Activated naive CD8-positive, alpha-beta T cell treated with anti-CD3 and anti-CD28 coated beads, Interleukin-2, amount 10 ng/mL, durations not matched to agents 7 days and 5 days (primary cell): ENCODE data around the gene ZFP3. TPM values are rescaled to one million over a fixed set of nuclear protein-coding genes. Genes with fewer than 3 reads are reported as not detected.
"Not testable (repeated sequence)": the region's sequence is repeated elsewhere in the genome, so short reads cannot be mapped to it uniquely, and the experiment has no call there.

Source experiments
- ATAC-seq: fragments of 150-1000 bp; cut with Tn5 transposase; one replicate; pipeline ENCODE4 v1.10.0; 2021; ENCODE audit warnings: low read depth, moderate library complexity
- POLR2A ChIA-PET: fragments of 350-600 bp; sonication (Branson Sonifier 250); formaldehyde crosslinking; loops from one replicate; lab custom pipeline; 2021; ENCODE audit warnings: antibody characterized with exemption; lab: Charles Lee
- DNase-seq: peaks from one replicate; pipeline ENCODE4 v3.0.0; 2021
- H3K27ac Mint-ChIP-seq: one replicate; pipeline ENCODE4 v1.8.0; 2022; ENCODE audit warnings: mild to moderate bottlenecking, mixed read lengths
- H3K27me3 Mint-ChIP-seq: one replicate; pipeline ENCODE4 v1.8.0; 2022; ENCODE audit warnings: mild to moderate bottlenecking, moderate library complexity, mixed read lengths
- H3K36me3 Mint-ChIP-seq: one replicate; pipeline ENCODE4 v1.8.0; 2021; ENCODE audit warnings: mild to moderate bottlenecking, mixed read lengths
- H3K4me1 Mint-ChIP-seq: one replicate; pipeline ENCODE4 v1.8.0; 2021; ENCODE audit warnings: mixed read lengths
- H3K4me3 Mint-ChIP-seq: one replicate; pipeline ENCODE4 v1.8.0; 2022; ENCODE audit warnings: mild to moderate bottlenecking, moderate library complexity, mixed read lengths
- H3K9me3 Mint-ChIP-seq: one replicate; pipeline ENCODE4 v1.8.0; 2021; ENCODE audit warnings: mixed read lengths
- total RNA-seq, 2 experiments: library from RNA; stranded (reverse); gene quantifications; one replicate each; pipeline ENCODE4 v1.2.3, GENCODE V29; 2021

Gene ZFP3
- total RNA-seq, 2 experiments from 2014 or later, result 7.3 to 8.3 TPM

GRCh38 chr17:5122586-5123342, 44.5 kb downstream of the ZFP3 start:
- H3K4me3 Mint-ChIP-seq, result no peak overlapping the region
- peaks cover 43% of the 10 kb centered on the region for H3K27me3 Mint-ChIP-seq
- H3K4me1 Mint-ChIP-seq, result no peaks in the 10 kb centered on the region
- peak; percentile 42 for ATAC-seq
- H3K9me3 Mint-ChIP-seq, result no peaks in the 10 kb centered on the region
- DNase-seq, result peak; percentile 37
- H3K27ac Mint-ChIP-seq, result no peak overlapping the region
- POLR2A ChIA-PET, result no interaction called here
- H3K36me3 Mint-ChIP-seq, result no peaks in the 10 kb centered on the region

GRCh38 chr17:5123343-5124124, 45.3 kb downstream of the ZFP3 start:
- no peaks in the 10 kb centered on the region for H3K9me3 Mint-ChIP-seq
- H3K27me3 Mint-ChIP-seq, result peaks cover 37% of the 10 kb centered on the region
- H3K4me3 Mint-ChIP-seq, result no peak overlapping the region
- ATAC-seq, result no peak
- no peaks in the 10 kb centered on the region for H3K36me3 Mint-ChIP-seq
- POLR2A ChIA-PET, result no interaction called here
- peak; percentile 25 for DNase-seq
- no peaks in the 10 kb centered on the region for H3K4me1 Mint-ChIP-seq
- H3K27ac Mint-ChIP-seq, result no peak overlapping the region

- peaks cover 31% of the 10 kb centered on the region for H3K27me3 Mint-ChIP-seq
- POLR2A ChIA-PET, H3K4me1 Mint-ChIP-seq, ATAC-seq, H3K36me3 Mint-ChIP-seq, H3K9me3 Mint-ChIP-seq, H3K27ac Mint-ChIP-seq, H3K4me3 Mint-ChIP-seq: not testable (repeated sequence)
- peak; percentile 21 for DNase-seq
These were observed 46.0 kb downstream of the ZFP3 start for GRCh38 chr17:5124125-5124760.

- H3K4me3 Mint-ChIP-seq, H3K27ac Mint-ChIP-seq, H3K9me3 Mint-ChIP-seq, POLR2A ChIA-PET, H3K4me1 Mint-ChIP-seq, ATAC-seq, H3K36me3 Mint-ChIP-seq, DNase-seq: not testable (repeated sequence)
- peaks cover 28% of the 10 kb centered on the region for H3K27me3 Mint-ChIP-seq
These were observed 46.6 kb downstream of the ZFP3 start for GRCh38 chr17:5124896-5125295.

- DNase-seq, result no peak
- POLR2A ChIA-PET, result no interaction called here
- Mint-ChIP-seq H3K36me3 (no peaks in the 10 kb centered on the region), H3K27ac (no peak overlapping the region), H3K4me3 (no peak overlapping the region), H3K4me1 (no peaks in the 10 kb centered on the region), H3K9me3 (no peaks in the 10 kb centered on the region), H3K27me3 (peaks cover 15% of the 10 kb centered on the region)
- no peak for ATAC-seq
These were observed 48.6 kb downstream of the ZFP3 start for GRCh38 chr17:5126719-5127488.

- ATAC-seq, result no peak
- H3K9me3 Mint-ChIP-seq, result no peaks in the 10 kb centered on the region
- no peak overlapping the region for H3K27ac Mint-ChIP-seq
- peaks cover 12% of the 10 kb centered on the region for H3K27me3 Mint-ChIP-seq
- no peak for DNase-seq
- POLR2A ChIA-PET, result no interaction called here
- H3K4me3 Mint-ChIP-seq, result no peak overlapping the region
- H3K36me3 Mint-ChIP-seq, result no peaks in the 10 kb centered on the region
- H3K4me1 Mint-ChIP-seq, result no peaks in the 10 kb centered on the region
These were observed 49.6 kb downstream of the ZFP3 start for GRCh38 chr17:5127910-5128309.

- DNase-seq, H3K27ac Mint-ChIP-seq, POLR2A ChIA-PET, ATAC-seq, H3K4me3 Mint-ChIP-seq, H3K4me1 Mint-ChIP-seq, H3K36me3 Mint-ChIP-seq, H3K9me3 Mint-ChIP-seq: not testable (repeated sequence)
- H3K27me3 Mint-ChIP-seq, result peaks cover 12% of the 10 kb centered on the region
These were observed 50.1 kb downstream of the ZFP3 start for GRCh38 chr17:5128387-5128786.

GRCh38 chr17:5128905-5129535, 50.8 kb downstream of the ZFP3 start:
- Mint-ChIP-seq H3K27me3 (peaks cover 6% of the 10 kb centered on the region), H3K9me3 (no peaks in the 10 kb centered on the region), H3K27ac (no peak overlapping the region), H3K4me3 (no peak overlapping the region), H3K36me3 (no peaks in the 10 kb centered on the region), H3K4me1 (no peaks in the 10 kb centered on the region)
- POLR2A ChIA-PET, result no interaction called here
- ATAC-seq, result no peak
- no peak for DNase-seq

GRCh38 chr17:5129770-5130169, 51.5 kb downstream of the ZFP3 start:
- H3K27ac Mint-ChIP-seq, H3K4me3 Mint-ChIP-seq, ATAC-seq, H3K4me1 Mint-ChIP-seq, DNase-seq, H3K9me3 Mint-ChIP-seq, POLR2A ChIA-PET, H3K36me3 Mint-ChIP-seq, H3K27me3 Mint-ChIP-seq: not testable (repeated sequence)

- H3K27me3 Mint-ChIP-seq, H3K36me3 Mint-ChIP-seq, H3K4me3 Mint-ChIP-seq, H3K4me1 Mint-ChIP-seq, ATAC-seq, DNase-seq, H3K9me3 Mint-ChIP-seq, POLR2A ChIA-PET, H3K27ac Mint-ChIP-seq: not testable (repeated sequence)
These were observed 52.0 kb downstream of the ZFP3 start for GRCh38 chr17:5130261-5130660.

- peak; percentile 13 for DNase-seq
- H3K27me3 Mint-ChIP-seq, H3K4me3 Mint-ChIP-seq, POLR2A ChIA-PET, H3K36me3 Mint-ChIP-seq, H3K4me1 Mint-ChIP-seq, H3K27ac Mint-ChIP-seq, ATAC-seq, H3K9me3 Mint-ChIP-seq: not testable (repeated sequence)
These were observed 52.4 kb downstream of the ZFP3 start for GRCh38 chr17:5130687-5131086.

- Mint-ChIP-seq H3K4me3 (no peak overlapping the region), H3K36me3 (no peaks in the 10 kb centered on the region), H3K27ac (no peak overlapping the region), H3K27me3 (peaks cover 2% of the 10 kb centered on the region), H3K4me1 (no peaks in the 10 kb centered on the region), H3K9me3 (no peaks in the 10 kb centered on the region)
- POLR2A ChIA-PET, result no interaction called here
- DNase-seq, result peak; percentile 20
- ATAC-seq, result no peak
These were observed 53.0 kb downstream of the ZFP3 start for GRCh38 chr17:5131146-5131715.
